ENCODE results near the gene EVPLL.
"Not testable (repeated sequence)": the region's sequence is repeated elsewhere in the genome, so short reads cannot be mapped to it uniquely, and the experiment has no call there.

DNA sequence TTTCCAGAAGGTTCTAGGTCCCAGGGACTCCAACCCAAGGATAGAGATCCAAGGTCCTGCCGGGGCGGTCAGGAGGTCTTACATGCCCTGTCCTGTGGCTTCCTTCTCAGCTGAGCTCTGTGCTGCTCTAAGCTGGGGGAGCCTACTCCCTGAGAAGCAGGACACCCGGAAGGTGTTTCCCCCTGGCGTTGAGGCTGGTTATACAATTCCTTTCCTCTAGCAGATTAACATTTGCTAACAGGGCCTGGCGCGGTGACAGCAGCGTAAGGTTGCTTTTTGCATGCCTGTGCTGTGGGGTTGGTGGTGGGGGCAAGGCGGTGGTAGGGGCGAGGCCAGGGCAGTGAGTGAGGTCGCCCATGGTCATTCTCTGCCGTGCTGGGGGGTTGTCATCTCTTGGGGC, 43.9 kb downstream of the EVPLL start:
- TF ChIP-seq CTCF (IDR thresholded peaks at IDR 0.05); EZH2 (IDR thresholded peaks at IDR 0.05; ENCODE audit: borderline replicate concordance, insufficient read depth, low read depth, low read length, poor library complexity, severe bottlenecking): not testable (repeated sequence)

Measured in B cell (primary cell).